HCT116 (cell line): Measurements from ENCODE around the gene CDR2L. TPM values are rescaled to one million over a fixed set of nuclear protein-coding genes. Genes with fewer than 3 reads are reported as not detected.

Experiments used
- ATAC-seq: fragments of 200-7000 bp; cut with Tn5 transposase; 2 replicates; pipeline ENCODE4 v1.9.1; 2020; ENCODE audit warnings: mild to moderate bottlenecking, moderate library complexity
- BruUV-seq: library from RNA; stranded (reverse); fragments of 400-500 nt; replicated peaks from 2 replicates; lab custom pipeline; 2021; lab: Mats Ljungman, UMichigan
- CTCF ChIA-PET: fragments of 300-600 bp; sonication (Branson Sonifier 250); formaldehyde crosslinking; loops from one replicate; lab custom pipeline; 2021; ENCODE audit warnings: antibody characterized with exemption; lab: Charles Lee
- POLR2A ChIA-PET: fragments of 300-600, 350-600 bp; sonication (Branson Sonifier 250); formaldehyde crosslinking; loops from one replicate; lab custom pipeline; 2021; ENCODE audit warnings: antibody characterized with exemption; lab: Charles Lee
- RAD21 ChIA-PET, 2 experiments: fragments of 300-600 bp; sonication (Branson Sonifier 250); formaldehyde crosslinking; loops; one replicate each; lab custom pipeline; 2023; ENCODE audit warnings: low total read pairs in 2 of 2; ENCODE audit not compliant: uncharacterized antibody in 2 of 2, unreplicated experiment in 2 of 2, low non-redundant PET in 1 of 2; lab: Charles Lee
- DNase-seq: peaks from one replicate; pipeline ENCODE4 v3.0.0-alpha.2; 2010; ENCODE audit warnings: low read depth, low spot score
- H2AFZ ChIP-seq: fragments of 200-600 bp; shearing (Covaris generic), sonication (generic); 2 replicates; pipeline ENCODE4 v1.6.1; 2017; ENCODE audit warnings: low read depth, mixed run types, mixed read lengths, antibody characterized with exemption, low read length; ENCODE audit not compliant: poor library complexity, severe bottlenecking
- H3K27ac ChIP-seq: 2 replicates; pipeline ENCODE4 v1.5.1; 2012; ENCODE audit warnings: low read depth, low read length
- H3K27me3 ChIP-seq: fragments of 200-600 bp; sonication (generic); 2 replicates; pipeline ENCODE4 v1.6.1; 2016; ENCODE audit warnings: mixed run types, low read length, mixed read lengths; ENCODE audit not compliant: insufficient read depth
- H3K36me3 ChIP-seq, 2 experiments: fragments of 200-500 bp in 1 of 2; fragments of 200-600 bp in 1 of 2; sonication (Bioruptor generic) in 1 of 2; sonication (generic) in 1 of 2; 2 replicates each; pipeline versions ENCODE4 v1.5.1 to v1.6.1; 2014 to 2016; ENCODE audit warnings: low read length in 2 of 2, inconsistent platforms in 1 of 2, mixed read lengths in 1 of 2, mixed run types in 1 of 2; ENCODE audit not compliant: insufficient read depth in 2 of 2, control insufficient read depth in 1 of 2
- H3K4me1 ChIP-seq, 2 experiments: fragments of 200-600 bp in 1 of 2; sonication (generic) in 1 of 2; 2 replicates each; pipeline versions ENCODE4 v1.5.1 to v1.6.1; 2012 to 2017; ENCODE audit warnings: low read length in 2 of 2, inconsistent platforms in 1 of 2, mild to moderate bottlenecking in 1 of 2, mixed read lengths in 1 of 2, mixed run types in 1 of 2, moderate library complexity in 1 of 2; ENCODE audit not compliant: insufficient read depth in 2 of 2, control insufficient read depth in 1 of 2
- H3K4me2 ChIP-seq: fragments of 200-600 bp; sonication (generic); 2 replicates; pipeline ENCODE4 v1.6.1; 2017; ENCODE audit warnings: mixed run types, low read length, mixed read lengths
- H3K4me3 ChIP-seq, 2 experiments: fragments of 200-600 bp in 1 of 2; sonication (generic) in 1 of 2; replicated peaks in 1 of 2; 2 replicates each; pipeline ENCODE4 v1.5.1; 2011 to 2016; ENCODE audit warnings: low read length in 2 of 2, control low read depth in 1 of 2, low read depth in 1 of 2, mild to moderate bottlenecking in 1 of 2, mixed read lengths in 1 of 2, mixed run types in 1 of 2
- H3K79me2 ChIP-seq: fragments of 200-600 bp; sonication (generic); 2 replicates; pipeline ENCODE4 v1.6.1; 2017; ENCODE audit warnings: mild to moderate bottlenecking, mixed run types, low read length, moderate library complexity, mixed read lengths; ENCODE audit not compliant: insufficient read depth
- H3K9ac ChIP-seq: fragments of 200-600 bp; sonication (generic); 2 replicates; pipeline ENCODE4 v1.6.1; 2016; ENCODE audit warnings: low read length, mixed read lengths
- H3K9me2 ChIP-seq: fragments of 200-600 bp; sonication (generic), shearing (Covaris generic); 2 replicates; pipeline ENCODE4 v1.6.1; 2017; ENCODE audit warnings: mixed run types, mild to moderate bottlenecking, moderate library complexity; ENCODE audit not compliant: insufficient read depth
- H3K9me3 ChIP-seq, 2 experiments: fragments of 200-500 bp in 1 of 2; fragments of 200-600 bp in 1 of 2; sonication (Bioruptor generic) in 1 of 2; sonication (generic) in 1 of 2; 2 replicates each; pipeline ENCODE4 v1.6.1; 2014 to 2017; ENCODE audit warnings: low read length in 2 of 2, mixed read lengths in 2 of 2, inconsistent platforms in 1 of 2, low read depth in 1 of 2, mild to moderate bottlenecking in 1 of 2, mixed run types in 1 of 2, moderate library complexity in 1 of 2; ENCODE audit not compliant: control insufficient read depth in 1 of 2, insufficient read depth in 1 of 2
- H4K20me1 ChIP-seq: fragments of 200-600 bp; sonication (generic), shearing (Covaris generic); 2 replicates; pipeline ENCODE4 v1.6.1; 2017; ENCODE audit warnings: mixed run types, mild to moderate bottlenecking, moderate library complexity; ENCODE audit not compliant: insufficient read depth
- ATF3 ChIP-seq: IDR thresholded peaks from 2 replicates; pipeline ENCODE4 v1.6.1; 2012
- CTCF ChIP-seq, 3 experiments: fragments of 200-600 bp in 1 of 3; sonication (generic) in 1 of 3; IDR thresholded peaks in 2 of 3; conservative IDR thresholded peaks in 1 of 3; 2 replicates each; pipeline ENCODE4 v1.5.1; 2012 to 2017; ENCODE audit warnings: low read depth in 2 of 3, low read length in 2 of 3, antibody characterized with exemption in 1 of 3, borderline replicate concordance in 1 of 3, control low read depth in 1 of 3, mild to moderate bottlenecking in 1 of 3, mixed read lengths in 1 of 3, mixed run types in 1 of 3, moderate library complexity in 1 of 3; ENCODE audit not compliant: insufficient read depth in 1 of 3
- EGR1 ChIP-seq: IDR thresholded peaks from 2 replicates; pipeline ENCODE4 v1.6.1; 2012; ENCODE audit warnings: low read depth
- ELF1 ChIP-seq: IDR thresholded peaks from 2 replicates; pipeline ENCODE4 v1.6.1; 2012; ENCODE audit warnings: low read depth, borderline replicate concordance
- FOSL1 ChIP-seq: IDR thresholded peaks from 2 replicates; pipeline ENCODE4 v1.6.1; 2012; ENCODE audit warnings: low read depth
- JUND ChIP-seq: IDR thresholded peaks from 2 replicates; pipeline ENCODE4 v1.6.1; 2012
- POLR2A ChIP-seq: IDR thresholded peaks from 2 replicates; pipeline ENCODE4 v1.7.0; 2011; ENCODE audit warnings: borderline replicate concordance; ENCODE audit not compliant: insufficient read depth, insufficient read length; ENCODE audit errors: extremely low read depth
- REST ChIP-seq: IDR thresholded peaks from 2 replicates; pipeline ENCODE4 v1.6.1; 2012; ENCODE audit warnings: low read depth
- SP1 ChIP-seq: IDR thresholded peaks from 2 replicates; pipeline ENCODE4 v1.6.1; 2012; ENCODE audit warnings: low read depth
- TCF7L2 ChIP-seq: IDR thresholded peaks from 2 replicates; pipeline ENCODE4 v1.7.0; 2011; ENCODE audit warnings: borderline replicate concordance, inconsistent platforms; ENCODE audit not compliant: insufficient read depth, insufficient read length; ENCODE audit errors: extremely low read depth
- YY1 ChIP-seq: IDR thresholded peaks from 2 replicates; pipeline ENCODE4 v1.6.1; 2011; ENCODE audit warnings: low read length, low read depth, moderate library complexity, mild to moderate bottlenecking; ENCODE audit not compliant: insufficient replicate concordance; ENCODE audit errors: extremely low read depth
- intact Hi-C: fragments of 100-400 bp; cut with micrococcal nuclease; formaldehyde crosslinking; loops from 2 replicates; pipeline ENCODE4 v1.10.0; 2022
- total RNA-seq: library from RNA; stranded (reverse); gene quantifications from one replicate; pipeline ENCODE4 v1.2.1, GENCODE V29; 2021; ENCODE audit not compliant: unreplicated experiment

Gene CDR2L
- total RNA-seq, 1 experiment from 2014 or later = 26.5 TPM

GRCh38 chr17:75012346-75013091 lies 25.1 kb downstream of the CDR2L start, which contains the start of gene MRPL58 (continued):
- TF ChIP-seq REST = no peak
- TF ChIP-seq, all 23 proteins: peak for 13

DNA sequence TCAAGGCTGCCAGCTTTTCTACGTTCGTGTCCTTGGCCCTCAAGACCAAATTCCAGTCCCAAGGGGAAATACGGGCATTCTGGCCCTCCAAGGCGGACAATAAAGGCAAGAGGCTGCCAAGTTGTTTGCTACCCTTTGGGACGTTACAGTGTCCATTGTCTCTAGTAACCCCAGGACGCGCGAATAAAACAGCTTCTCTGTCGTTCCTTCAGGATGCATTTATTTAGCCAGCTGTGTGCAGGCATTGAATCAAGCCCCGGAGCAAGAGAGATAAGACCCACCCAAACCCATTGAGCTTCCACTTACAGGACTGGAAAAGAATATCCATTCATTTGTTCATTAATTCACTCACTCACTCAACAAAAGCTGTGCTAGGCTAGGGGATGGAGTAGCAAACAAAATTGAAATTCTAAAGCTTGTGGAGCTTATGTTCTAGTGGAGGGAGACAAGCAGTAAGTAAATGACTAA lies 25.7 kb downstream of the CDR2L start:
- Histone ChIP-seq H3K27ac (peak overlapping the region; percentile 76), H2AFZ (no peak overlapping the region), H3K79me2 (peaks cover 35% of the 10 kb centered on the region)
- POLR2A ChIA-PET = interaction anchor here (0.7 to 3.2 kb wide), 17 partner anchors 10 to 237 kb away, joined by 3 to 15 read pairs (median 5); partner anchors contain the start of genes CDR2L, FDXR, HID1 and SLC16A5
- TF ChIP-seq ATF3 = no peak
- TF ChIP-seq POLR2A = no peak
- no peak for TF ChIP-seq SP1
- no peak for TF ChIP-seq YY1
- no peak for TF ChIP-seq JUND
- TF ChIP-seq TCF7L2 = no peak
- no peak for TF ChIP-seq FOSL1
- no peak; the same call in 1 of the 2 replicates for TF ChIP-seq ELF1
- TF ChIP-seq CTCF (IDR thresholded peaks at IDR 0.05 in 2 of 3, conservative IDR thresholded peaks at IDR 0.05 in 1 of 3; ENCODE audit: borderline replicate concordance in 1 of 3, insufficient read depth in 1 of 3, low read depth in 2 of 3, low read length in 2 of 3) = no peak
- TF ChIP-seq EGR1 = no peak
- TF ChIP-seq REST = no peak
- TF ChIP-seq, all 23 proteins: peak for 0
- ATAC-seq = no peak
- peak overlapping the region; percentile 79 for H3K9ac ChIP-seq
- no peak for DNase-seq
- peak overlapping the region; percentile 85 for H3K4me2 ChIP-seq
- no peaks in the 10 kb centered on the region for H3K9me3 ChIP-seq
- CTCF ChIA-PET = interaction anchor here (0.7 to 3.8 kb wide), 10 partner anchors 11 to 228 kb away, joined by 3 to 35 read pairs (median 6); partner anchors contain the start of gene CDR2L
- peak overlapping the region; percentile 83 to 95 for H3K4me3 ChIP-seq
- BruUV-seq = TSS peak; percentile 84
- no peaks in the 10 kb centered on the region for H3K27me3 ChIP-seq
- H3K9me2 ChIP-seq = no peaks in the 10 kb centered on the region
- no peaks in the 10 kb centered on the region for H4K20me1 ChIP-seq
- peaks cover 11 to 19% of the 10 kb centered on the region in 2 experiments for H3K4me1 ChIP-seq
- intact Hi-C loops = no loop called here
- RAD21 ChIA-PET = interaction anchor here in 1 of 2 experiments (1.4 to 1.6 kb wide), 3 partner anchors 26 to 140 kb away, joined by 3 to 7 read pairs (median 3); partner anchors contain the start of genes CDR2L and FDXR
- H3K36me3 ChIP-seq = peaks cover 0 to 6% of the 10 kb centered on the region in 2 experiments; a peak in 1 of 4 replicates
